ENCODE data around the gene GNG10. TPM values are rescaled to one million over a fixed set of nuclear protein-coding genes. Genes with fewer than 3 reads are reported as not detected.

Gene GNG10
- total RNA-seq, 1 experiment from 2014 or later = 31.0 TPM

- Histone ChIP-seq H2BK20ac (ENCODE audit: low read depth, low read length, poor library complexity, severe bottlenecking) (no peak overlapping the region), H3T11ph (ENCODE audit: low read length) (no peak overlapping the region), H3K27ac (ENCODE audit: insufficient read length, low read depth, low read length) (no peak overlapping the region), H2AK5ac (ENCODE audit: insufficient read length, low read length) (no peak overlapping the region), H4K5ac (ENCODE audit: insufficient read length, low read depth, low read length) (no peak overlapping the region), H3K4me1 (ENCODE audit: insufficient read depth, low read length) (no peaks in the 10 kb centered on the region), H3K79me2 (ENCODE audit: insufficient read depth, low read length) (no peaks in the 10 kb centered on the region), H3K56ac (ENCODE audit: insufficient read length, low read depth, low read length) (no peak overlapping the region), H2BK12ac (ENCODE audit: insufficient read length, low read depth, low read length) (no peak overlapping the region), H2BK15ac (ENCODE audit: low read depth, low read length) (no peak overlapping the region), H3K4me2 (ENCODE audit: insufficient read depth, insufficient read length, low read length) (no peak overlapping the region), H4K8ac (replicated peaks; ENCODE audit: insufficient read length, low read depth, low read length) (no peak overlapping the region), H3K79me1 (ENCODE audit: insufficient read depth, low read depth, low read length, poor library complexity, severe bottlenecking) (no peaks in the 10 kb centered on the region), H3K27me3 (ENCODE audit: insufficient read depth, low read length) (no peaks in the 10 kb centered on the region), H3K18ac (ENCODE audit: insufficient read length, low read depth, low read length) (no peak overlapping the region), H3K23me2 (ENCODE audit: insufficient read length, low read depth, low read length, poor library complexity, severe bottlenecking) (peaks cover 3% of the 10 kb centered on the region), H2BK120ac (ENCODE audit: low read depth, low read length, poor library complexity, severe bottlenecking) (no peak overlapping the region), H3K9me3 (ENCODE audit: control insufficient read depth, low read depth, low read length) (no peaks in the 10 kb centered on the region), H4K91ac (ENCODE audit: insufficient read length, low read depth, low read length) (no peak overlapping the region), H3K9ac (ENCODE audit: extremely low read depth, insufficient read length, low read length) (no peak overlapping the region), H2BK5ac (ENCODE audit: insufficient read length, low read length) (no peak overlapping the region), H2AFZ (ENCODE audit: low read length) (no peak overlapping the region), H3K14ac (ENCODE audit: insufficient read depth, low read length) (no peak overlapping the region), H3K23ac (ENCODE audit: insufficient read length, low read depth, low read length) (no peak overlapping the region), H4K20me1 (ENCODE audit: control insufficient read depth, insufficient read depth, insufficient read length) (no peaks in the 10 kb centered on the region), H3K4ac (ENCODE audit: low read depth, low read length) (no peak overlapping the region)
- peak overlapping the region in 1 of 3 experiments; percentile 9; a peak in 1 of 7 replicates for H3K27ac Mint-ChIP-seq
- H3K36me3 Mint-ChIP-seq (ENCODE audit: insufficient read depth in 1 of 3, low read depth in 3 of 3) = peaks cover 2 to 19% (median 10%) of the 10 kb centered on the region in 3 experiments; a peak in 6 of 7 replicates
- no peak for TF ChIP-seq CTCF (conservative IDR thresholded peaks at IDR 0.05)
- H3K4me1 Mint-ChIP-seq = peaks cover 5% of the 10 kb centered on the region in 2 experiments
- H3K4me3 Mint-ChIP-seq = no peak overlapping the region
- peaks cover 15% of the 10 kb centered on the region for H3K27me3 Mint-ChIP-seq (ENCODE audit: low read depth)
- no CpG with 5 or more reads among the region's 6 CpGs for WGBS (ENCODE audit: extremely low coverage, insufficient read length, low lambda C conversion rate)
- no peak for DNase-seq
- H3K9me3 Mint-ChIP-seq = no peaks in the 10 kb centered on the region
Observed at GRCh38 chr9:111657051-111657450, 4.4 kb upstream of the GNG10 start.
